Mucosa of descending colon (tissue), 3 donors: Measurements from ENCODE around the gene PLK4. TPM values are rescaled to one million over a fixed set of nuclear protein-coding genes. Genes with fewer than 3 reads are reported as not detected.

Experiments
- ATAC-seq: fragments of 200-7000 bp; cut with Tn5 transposase; one replicate; pipeline ENCODE4 v1.9.1; 2020; ENCODE audit warnings: mild to moderate bottlenecking, moderate library complexity
- DNase-seq, 3 donors: peaks; one replicate each; pipeline ENCODE4 v3.0.0-alpha.2; 2020
- H3K36me3 ChIP-seq: fragments of 200-600 bp; one replicate; pipeline ENCODE4 v1.8.0; 2021; ENCODE audit warnings: low read depth, mild to moderate bottlenecking
- H3K4me1 ChIP-seq: fragments of 200-600 bp; one replicate; pipeline ENCODE4 v1.8.0; 2021; ENCODE audit warnings: low read depth, mild to moderate bottlenecking
- H3K4me3 ChIP-seq: fragments of 200-600 bp; one replicate; pipeline ENCODE4 v1.8.0; 2021; ENCODE audit warnings: mild to moderate bottlenecking
- H3K9me3 ChIP-seq: fragments of 200-600 bp; one replicate; pipeline ENCODE4 v1.8.0; 2021; ENCODE audit warnings: mild to moderate bottlenecking
- CTCF ChIP-seq: fragments of 200-600 bp; IDR thresholded peaks from one replicate; pipeline ENCODE4 v1.8.0; 2022; ENCODE audit warnings: antibody characterized with exemption, mild to moderate bottlenecking
- intact Hi-C, 2 donors: fragments of 100-400 bp; cut with DNase I in 1 of 2; cut with micrococcal nuclease in 1 of 2; formaldehyde crosslinking; loops; one replicate each; pipeline versions ENCODE4 v1.11.0 to v1.11.1; 2022; cut with DNase I, micrococcal nuclease
- long read RNA-seq, 2 donors: library from polyadenylated mRNA; unstranded; transcript quantifications; one replicate each; pipeline ENCODE4 v2.0.0, GENCODE V29; 2019 to 2021
- total RNA-seq, 3 donors: library from RNA; stranded (reverse); fragmentation: NEBNext Ultra II Directional in 2 of 3; extraction: Animal tissue kit (Norgen Biotek cat#: 25700) in 2 of 3; gene quantifications; one replicate each; pipeline versions ENCODE4 v1.2.1 to v1.2.4, GENCODE V29; 2021 to 2023
- donor health status: DM: no; HTN: no; CAD: no; lungs with moderate emphysema.
- donor health status: DM: no; HTN: no; CAD: no.
- donor health status: DM: no; HTN: yes; CAD: no.

The PLK4 gene
- total RNA-seq, result 1 to 10 TPM; 1.1 to 8.7 (median 4.7) TPM
- long read RNA-seq, donor 1, partial matches to known transcripts, result 0 of 3 reads
- long read RNA-seq, donor 1, other reads (novel, unspliced or antisense), result 3 of 3 reads
- long read RNA-seq, donor 2, partial matches to known transcripts, result 0 of 3 reads
- long read RNA-seq, donor 2, other reads (novel, unspliced or antisense), result 0 of 3 reads

GRCh38 chr4:127880763-127881562, at the start of gene PLK4:
Gene PLK4 (plus strand): TSS chr4:127880893. CDS start chr4:127881135, 242 bp downstream.
- peak; percentile 97 for DNase-seq
- peak within 1 kb of the TSS; percentile 70 for H3K4me3 ChIP-seq
- no peak for TF ChIP-seq CTCF
- intact Hi-C loops, result no loop called here
- H3K36me3 ChIP-seq, result no peaks in the 10 kb centered on the region
- ATAC-seq, result peak; percentile 96
- peaks cover 4% of the 10 kb centered on the region for H3K4me1 ChIP-seq
- H3K9me3 ChIP-seq, result no peaks in the 10 kb centered on the region

GRCh38 chr4:127832585-127832984, 48.1 kb upstream of the PLK4 start:
- Histone ChIP-seq H3K4me1 (no peaks in the 10 kb centered on the region), H3K36me3 (no peaks in the 10 kb centered on the region), H3K4me3 (no peak overlapping the region), H3K9me3 (no peaks in the 10 kb centered on the region)
- ATAC-seq (no peak), DNase-seq (no peak)
- no peak for TF ChIP-seq CTCF
- intact Hi-C loops, result no loop called here

GRCh38 chr4:127843704-127844600, 36.7 kb upstream of the PLK4 start:
- H3K36me3 ChIP-seq, result no peaks in the 10 kb centered on the region
- peaks cover 7% of the 10 kb centered on the region for H3K9me3 ChIP-seq
- no peak for TF ChIP-seq CTCF
- intact Hi-C loops, result no loop called here
- ATAC-seq (no peak), DNase-seq (no peak)
- no peaks in the 10 kb centered on the region for H3K4me1 ChIP-seq
- H3K4me3 ChIP-seq, result no peak overlapping the region

GRCh38 chr4:127844601-127845116, 36.0 kb upstream of the PLK4 start:
- no peak for DNase-seq
- no peak for TF ChIP-seq CTCF
- Histone ChIP-seq H3K4me1 (no peaks in the 10 kb centered on the region), H3K9me3 (peaks cover 13% of the 10 kb centered on the region), H3K4me3 (no peak overlapping the region), H3K36me3 (no peaks in the 10 kb centered on the region)
- intact Hi-C loops, result no loop called here
- ATAC-seq, result no peak

- no peak overlapping the region for H3K4me3 ChIP-seq
- TF ChIP-seq CTCF, result no peak
- ATAC-seq, result no peak
- intact Hi-C loops, result no loop called here
- peaks cover 27% of the 10 kb centered on the region for H3K9me3 ChIP-seq
- DNase-seq, result no peak
- no peaks in the 10 kb centered on the region for H3K36me3 ChIP-seq
- H3K4me1 ChIP-seq, result no peaks in the 10 kb centered on the region
These were observed 34.6 kb upstream of the PLK4 start for GRCh38 chr4:127846061-127846460.
